AG09319 (cell line): Measurements from ENCODE around the gene PCYT1A.
"Not testable (repeated sequence)": the region's sequence is repeated elsewhere in the genome, so short reads cannot be mapped to it uniquely, and the experiment has no call there.

ENCODE experiments used
- DNase-seq: peaks from one replicate; pipeline ENCODE4 v3.0.0-alpha.2; 2010; ENCODE audit warnings: low read depth; ENCODE audit errors: extremely low read depth
- TF ChIP-seq, protein P1 (sequence below): IDR thresholded peaks from 2 replicates; pipeline ENCODE4 v1.5.1; 2011; ENCODE audit warnings: low read depth, mild to moderate bottlenecking, inconsistent platforms, low read length, moderate library complexity

PCYT1A gene

DNA sequence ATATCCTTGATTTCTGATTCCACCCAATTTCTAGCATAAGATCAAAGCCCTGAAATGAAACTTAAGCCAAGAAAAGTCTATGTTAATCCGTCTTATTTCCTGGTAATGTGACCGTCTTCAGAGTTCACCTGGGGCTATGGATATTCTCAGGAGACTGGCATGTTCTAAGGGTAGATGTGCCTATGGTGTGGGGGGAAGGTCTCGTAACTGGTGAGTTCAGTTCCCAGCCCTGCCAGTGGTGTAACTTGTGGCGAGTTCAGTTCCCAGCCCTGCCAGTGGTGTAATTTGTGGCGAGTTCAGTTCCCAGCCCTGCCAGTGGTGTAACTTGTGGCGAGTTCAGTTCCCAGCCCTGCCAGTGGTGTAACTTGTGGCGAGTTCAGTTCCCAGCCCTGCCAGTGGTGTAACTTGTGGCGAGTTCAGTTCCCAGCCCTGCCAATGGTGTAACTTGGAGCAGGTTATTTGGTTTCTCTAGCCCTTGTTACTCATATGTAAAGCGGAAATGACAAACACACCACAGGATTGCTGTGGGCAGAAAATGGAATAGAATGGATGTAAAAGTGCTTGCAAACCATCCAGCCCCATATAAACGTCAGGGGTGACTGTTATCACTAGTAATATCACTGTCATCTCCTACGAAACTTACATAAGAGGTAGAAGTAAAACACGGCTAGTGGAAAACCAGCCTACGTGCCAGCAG lies 40.8 kb downstream of the PCYT1A start:
- TF ChIP-seq, protein P1, sequence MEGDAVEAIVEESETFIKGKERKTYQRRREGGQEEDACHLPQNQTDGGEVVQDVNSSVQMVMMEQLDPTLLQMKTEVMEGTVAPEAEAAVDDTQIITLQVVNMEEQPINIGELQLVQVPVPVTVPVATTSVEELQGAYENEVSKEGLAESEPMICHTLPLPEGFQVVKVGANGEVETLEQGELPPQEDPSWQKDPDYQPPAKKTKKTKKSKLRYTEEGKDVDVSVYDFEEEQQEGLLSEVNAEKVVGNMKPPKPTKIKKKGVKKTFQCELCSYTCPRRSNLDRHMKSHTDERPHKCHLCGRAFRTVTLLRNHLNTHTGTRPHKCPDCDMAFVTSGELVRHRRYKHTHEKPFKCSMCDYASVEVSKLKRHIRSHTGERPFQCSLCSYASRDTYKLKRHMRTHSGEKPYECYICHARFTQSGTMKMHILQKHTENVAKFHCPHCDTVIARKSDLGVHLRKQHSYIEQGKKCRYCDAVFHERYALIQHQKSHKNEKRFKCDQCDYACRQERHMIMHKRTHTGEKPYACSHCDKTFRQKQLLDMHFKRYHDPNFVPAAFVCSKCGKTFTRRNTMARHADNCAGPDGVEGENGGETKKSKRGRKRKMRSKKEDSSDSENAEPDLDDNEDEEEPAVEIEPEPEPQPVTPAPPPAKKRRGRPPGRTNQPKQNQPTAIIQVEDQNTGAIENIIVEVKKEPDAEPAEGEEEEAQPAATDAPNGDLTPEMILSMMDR = no peak
- peak; percentile 4 for DNase-seq

DNA sequence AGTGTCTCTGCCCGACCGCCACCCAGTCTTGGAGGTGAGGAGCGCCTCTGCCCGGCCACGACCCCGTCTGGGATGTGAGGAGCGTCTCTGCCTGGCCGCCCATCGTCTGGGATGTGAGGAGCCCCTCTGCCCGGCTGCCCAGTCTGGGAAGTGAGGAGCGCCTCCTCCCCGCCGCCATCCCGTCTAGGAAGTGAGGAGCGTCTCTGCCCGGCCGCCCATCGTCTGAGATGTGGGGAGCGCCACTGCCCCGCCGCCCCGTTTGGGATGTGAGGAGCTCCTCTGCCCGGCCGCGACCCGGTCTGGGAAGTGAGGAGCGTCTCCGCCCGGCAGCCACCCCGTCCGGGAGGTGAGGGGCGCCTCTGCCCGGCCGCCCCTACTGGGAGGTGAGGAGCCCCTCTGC lies 43.4 kb downstream of the PCYT1A start:
- not testable (repeated sequence) for DNase-seq

DNA sequence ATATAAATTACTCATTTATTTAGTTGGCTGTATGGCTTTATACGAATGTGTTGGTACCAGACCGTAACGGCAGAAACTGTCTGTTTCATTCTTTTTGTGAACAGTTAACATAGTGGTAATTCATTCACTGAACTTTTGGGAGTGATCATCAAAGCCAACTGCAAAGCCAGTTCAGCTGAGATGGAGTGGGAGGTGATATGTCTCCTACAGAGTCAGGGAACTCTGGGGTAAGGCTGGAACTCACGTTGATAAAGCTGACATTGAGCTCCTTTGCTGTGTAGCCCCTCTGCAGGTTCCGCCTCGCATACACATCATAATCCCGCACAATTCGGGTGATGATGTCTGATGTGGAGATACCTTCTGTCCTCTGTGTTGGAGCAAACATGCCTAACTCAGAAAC lies 45.8 kb downstream of the PCYT1A start:
- TF ChIP-seq, protein P1 = no peak

DNA sequence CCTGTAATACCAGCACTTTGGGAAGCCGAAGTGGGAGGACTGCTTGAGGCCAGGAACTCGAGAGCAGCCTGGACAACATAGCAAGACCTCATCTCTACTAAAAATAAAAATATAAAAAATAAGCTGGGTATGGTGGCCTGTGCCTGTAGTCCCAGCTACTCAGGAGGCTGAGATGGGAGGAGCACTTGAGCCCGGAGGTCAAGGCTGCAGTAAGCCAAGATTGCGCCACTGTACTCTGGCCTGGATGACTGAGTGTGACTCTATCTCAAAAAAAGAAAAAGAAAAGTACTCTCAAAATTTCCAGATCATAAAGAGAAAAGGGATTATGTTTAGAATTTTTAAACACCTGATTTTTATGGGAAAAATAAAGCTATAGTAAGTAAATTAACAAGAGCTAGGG lies 47.1 kb downstream of the PCYT1A start:
- TF ChIP-seq, protein P1 = no peak
- no peak for DNase-seq

More for the DNA sequence above, 45.8 kb downstream of the PCYT1A start:
- DNase-seq = no peak

DNA sequence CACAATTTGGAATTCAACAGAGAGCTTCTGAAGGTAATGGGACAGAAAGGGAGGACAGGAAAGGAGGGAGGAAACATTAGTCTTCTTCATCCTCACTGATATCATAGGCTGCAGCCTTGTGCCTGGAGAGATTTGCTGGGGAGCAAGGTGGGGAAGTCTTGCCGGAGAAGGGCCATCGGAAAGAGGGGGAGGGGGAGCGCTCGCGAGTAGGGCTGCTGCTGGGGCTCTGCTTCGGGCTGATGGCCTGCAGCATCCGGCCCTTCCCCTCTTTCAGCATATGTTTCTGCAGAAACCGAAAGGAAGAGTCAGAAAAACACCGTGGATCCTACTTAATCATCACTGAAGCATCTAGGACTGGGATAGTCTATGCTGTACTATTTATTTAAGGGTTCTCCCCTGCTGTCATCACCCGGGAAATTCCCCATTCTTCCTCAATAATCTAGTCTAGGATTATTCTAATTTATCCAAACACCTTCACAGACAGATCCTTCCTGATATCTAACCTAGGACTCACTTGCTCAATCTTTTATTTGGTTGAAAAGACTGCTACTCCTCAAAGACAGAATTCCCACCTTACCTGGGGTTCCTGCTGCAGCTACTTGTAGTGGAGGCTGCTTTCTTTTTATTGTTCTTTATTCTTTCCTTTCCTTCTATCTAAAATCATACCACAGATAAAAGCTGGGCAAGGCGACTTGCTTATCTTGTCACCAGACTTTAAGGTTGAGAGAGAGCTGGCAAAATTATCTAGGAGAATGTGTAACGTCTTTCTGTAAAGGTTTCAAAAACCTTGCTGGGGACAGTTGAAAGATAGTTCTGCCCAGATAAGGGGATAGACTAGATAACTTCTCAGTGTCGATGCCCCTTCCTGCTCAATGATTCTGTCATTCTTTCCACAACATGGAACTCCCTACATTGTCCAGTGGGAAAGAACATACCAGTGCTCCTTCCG lies 48.6 kb downstream of the PCYT1A start:
- no peak for DNase-seq
- TF ChIP-seq, protein P1 = no peak

DNA sequence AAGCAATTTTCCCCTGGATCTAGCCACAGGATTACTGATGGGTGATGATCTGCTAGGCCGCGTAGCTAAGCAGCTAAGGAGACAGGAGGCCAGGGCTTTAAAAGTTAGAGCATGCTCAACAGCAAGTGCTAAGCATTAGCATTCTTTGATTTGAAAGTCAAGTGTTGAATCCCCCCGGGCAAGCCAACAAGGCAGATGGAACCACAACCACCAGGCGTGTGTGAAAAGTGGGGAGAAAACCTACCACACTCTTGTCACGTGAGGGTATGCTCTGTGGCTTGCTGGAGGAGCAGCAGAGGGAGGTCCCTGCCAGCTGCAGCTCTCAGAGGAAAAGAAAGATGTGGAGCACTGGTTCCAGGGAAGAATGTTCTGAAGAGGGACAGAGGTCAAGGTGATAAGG lies 50.3 kb downstream of the PCYT1A start:
- TF ChIP-seq, protein P1 = no peak
- no peak for DNase-seq

DNA sequence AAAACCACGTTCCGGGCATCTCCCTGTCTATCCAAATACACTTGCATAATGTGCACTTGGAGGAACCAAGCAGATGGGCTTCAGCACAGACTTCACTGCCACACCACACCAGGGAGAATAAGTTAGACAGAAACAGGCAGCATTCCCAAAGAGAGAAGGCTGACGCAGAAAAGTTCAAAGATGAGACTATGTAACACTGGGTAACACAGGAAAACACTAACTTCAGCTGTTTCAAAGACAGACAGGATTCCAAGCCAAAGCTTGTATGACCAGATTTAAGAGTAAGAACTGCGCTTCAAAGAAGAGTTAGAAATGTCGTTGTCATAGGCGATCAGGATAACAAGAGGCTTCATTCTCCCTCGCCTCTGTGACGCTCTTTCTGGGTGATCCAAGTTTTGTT lies 51.3 kb downstream of the PCYT1A start:
- DNase-seq = no peak
- TF ChIP-seq, protein P1 = no peak
